Measurements from ENCODE around the gene CCR9.
A peak's percentile ranks its signal among the peaks of the same experiment; 100 is the strongest.

The CCR9 gene

DNA sequence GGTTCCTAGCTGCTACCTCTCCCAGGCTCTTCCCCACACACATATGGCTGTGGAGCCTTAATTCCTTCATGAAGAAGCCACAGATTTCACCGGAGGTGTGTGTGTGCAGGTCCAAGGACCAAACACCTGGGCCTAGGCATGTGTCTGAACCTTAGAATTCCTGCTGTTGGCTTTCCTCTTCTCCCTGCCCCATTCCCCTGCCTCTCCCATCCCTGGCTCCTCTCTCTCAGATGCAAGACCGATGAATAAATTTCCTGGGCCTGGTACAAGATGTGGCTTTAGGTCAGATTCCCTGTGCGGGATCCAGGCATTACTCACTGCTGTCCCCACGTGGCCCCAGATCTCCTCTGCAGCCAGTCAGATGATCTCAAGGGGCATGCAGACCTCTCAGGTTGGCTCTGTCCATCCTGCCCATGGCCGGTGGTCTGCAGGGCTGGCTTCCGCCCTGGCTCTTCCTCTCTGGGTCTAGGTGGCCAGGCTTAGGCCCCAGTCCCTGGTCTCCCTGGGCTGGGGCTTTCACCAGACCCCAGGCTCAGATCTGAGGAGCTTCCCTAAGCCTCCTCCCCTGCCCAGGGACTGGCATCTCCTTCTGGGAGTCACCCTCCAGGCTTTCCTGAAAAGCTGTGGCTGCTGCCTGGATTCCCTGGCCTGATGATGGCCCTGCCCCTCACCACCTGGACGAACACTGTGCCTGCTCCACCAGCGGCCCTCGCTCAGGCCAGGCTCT is 20.5 kb downstream of the CCR9 start:
- Histone ChIP-seq H3K4me3 (ENCODE audit: low read depth, low read length) (no peak overlapping the region), H3K79me2 (no peaks in the 10 kb centered on the region), H2AFZ (no peak overlapping the region), H3K27ac (no peak overlapping the region), H3K4me2 (ENCODE audit: low read length) (no peak overlapping the region), H3K4me1 (no peaks in the 10 kb centered on the region), H3K36me3 (ENCODE audit: control insufficient read depth, insufficient read depth, low read length) (no peaks in the 10 kb centered on the region), H3K9me3 (ENCODE audit: control insufficient read depth, low read length) (no peaks in the 10 kb centered on the region), H3K9ac (no peak overlapping the region), H3K27me3 (ENCODE audit: control insufficient read depth, insufficient read depth, low read length) (no peaks in the 10 kb centered on the region)
- peak; percentile 32 for TF ChIP-seq CTCF (IDR thresholded peaks at IDR 0.05)

DNA sequence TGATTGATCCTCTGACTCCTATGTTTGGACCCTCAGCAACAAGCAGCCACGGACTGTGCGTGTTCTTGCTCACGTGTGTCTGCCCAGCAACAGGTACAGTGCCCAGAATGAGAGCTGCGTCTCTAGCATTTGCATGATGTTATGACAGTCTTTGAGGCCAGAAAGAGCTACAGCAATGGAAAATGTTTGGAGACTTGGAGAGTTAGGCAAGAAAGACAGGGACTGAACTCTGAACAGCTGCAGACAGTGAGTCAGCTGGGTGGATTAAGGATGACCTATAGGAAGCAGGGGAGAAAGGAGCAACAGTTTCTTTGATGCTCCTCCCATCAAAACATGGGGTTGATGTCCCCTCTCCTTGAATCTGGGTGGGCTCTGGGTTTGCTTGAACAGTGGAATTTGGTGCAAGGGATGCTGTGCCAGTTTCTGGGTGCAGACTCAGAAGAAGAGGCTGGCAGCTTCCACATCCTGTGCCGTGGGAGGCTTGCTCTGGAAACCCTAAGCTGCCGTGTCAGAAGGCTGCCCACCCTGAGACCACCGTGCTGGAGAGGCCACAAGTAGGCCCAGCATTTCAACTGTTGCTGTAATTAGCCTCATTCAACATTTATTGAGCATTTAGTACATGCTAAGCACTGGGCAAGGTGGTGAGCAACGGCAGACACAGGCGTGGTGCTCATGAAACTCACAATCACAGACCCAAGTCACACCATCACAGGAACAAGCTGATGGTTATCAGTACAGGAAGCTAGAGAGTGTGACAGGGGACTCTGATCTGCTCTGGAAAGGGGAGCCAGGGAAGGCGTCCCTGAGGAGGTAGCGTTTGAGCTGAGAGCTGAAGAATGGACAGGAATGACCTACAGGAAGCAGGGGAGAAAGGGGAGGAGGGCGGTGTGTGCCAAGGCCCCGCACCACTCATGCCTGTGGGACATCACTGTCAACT is 21.7 kb downstream of the CCR9 start:
- H3K27ac ChIP-seq: no peak overlapping the region
- TF ChIP-seq CTCF (IDR thresholded peaks at IDR 0.05): no peak
- H3K9ac ChIP-seq: no peak overlapping the region
- H3K9me3 ChIP-seq (ENCODE audit: control insufficient read depth, low read length): no peaks in the 10 kb centered on the region
- H2AFZ ChIP-seq: no peak overlapping the region
- no peak overlapping the region for H3K4me2 ChIP-seq (ENCODE audit: low read length)
- H3K4me1 ChIP-seq: no peaks in the 10 kb centered on the region
- H3K27me3 ChIP-seq (ENCODE audit: control insufficient read depth, insufficient read depth, low read length): no peaks in the 10 kb centered on the region
- H3K79me2 ChIP-seq: no peaks in the 10 kb centered on the region
- no peak overlapping the region for H3K4me3 ChIP-seq (ENCODE audit: low read depth, low read length)
- H3K36me3 ChIP-seq (ENCODE audit: control insufficient read depth, insufficient read depth, low read length): no peaks in the 10 kb centered on the region

- Histone ChIP-seq H3K36me3 (ENCODE audit: control insufficient read depth, insufficient read depth, low read length) (no peaks in the 10 kb centered on the region), H2AFZ (no peak overlapping the region), H3K4me3 (ENCODE audit: low read depth, low read length) (no peak overlapping the region), H3K4me2 (ENCODE audit: low read length) (no peak overlapping the region), H3K9me3 (ENCODE audit: control insufficient read depth, low read length) (no peaks in the 10 kb centered on the region), H3K27me3 (ENCODE audit: control insufficient read depth, insufficient read depth, low read length) (no peaks in the 10 kb centered on the region), H3K9ac (no peak overlapping the region), H3K27ac (no peak overlapping the region), H3K79me2 (no peaks in the 10 kb centered on the region), H3K4me1 (no peaks in the 10 kb centered on the region)
- TF ChIP-seq CTCF (IDR thresholded peaks at IDR 0.05): no peak
Observed at GRCh38 chr3:45908761-45909160, 22.4 kb downstream of the CCR9 start.

DNA sequence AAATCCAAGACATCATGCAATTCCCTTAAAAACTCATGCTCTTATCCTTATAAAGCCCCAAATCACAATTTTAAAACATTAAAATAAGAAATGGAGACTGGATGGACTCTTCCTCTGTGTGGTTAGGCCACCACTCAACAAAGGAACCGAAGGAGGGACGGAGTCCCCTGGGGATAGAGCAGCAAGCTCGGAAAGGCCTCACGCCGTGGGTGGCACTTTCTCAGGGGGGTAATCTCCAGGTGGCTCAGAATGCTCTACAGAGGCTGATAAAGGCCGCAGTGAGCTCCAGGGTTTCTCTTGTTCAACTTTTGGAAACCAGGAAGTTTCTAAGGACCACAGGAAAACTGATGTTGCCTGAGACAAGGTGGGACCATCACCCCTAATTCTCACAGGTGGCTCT is 23.2 kb downstream of the CCR9 start:
- no peaks in the 10 kb centered on the region for H3K9me3 ChIP-seq (ENCODE audit: control insufficient read depth, low read length)
- no peaks in the 10 kb centered on the region for H3K4me1 ChIP-seq
- no peak overlapping the region for H3K9ac ChIP-seq
- H3K79me2 ChIP-seq: no peaks in the 10 kb centered on the region
- no peaks in the 10 kb centered on the region for H3K36me3 ChIP-seq (ENCODE audit: control insufficient read depth, insufficient read depth, low read length)
- no peak overlapping the region for H2AFZ ChIP-seq
- no peak overlapping the region for H3K4me2 ChIP-seq (ENCODE audit: low read length)
- H3K27ac ChIP-seq: no peak overlapping the region
- no peak for TF ChIP-seq CTCF (IDR thresholded peaks at IDR 0.05)
- no peaks in the 10 kb centered on the region for H3K27me3 ChIP-seq (ENCODE audit: control insufficient read depth, insufficient read depth, low read length)
- H3K4me3 ChIP-seq (ENCODE audit: low read depth, low read length): no peak overlapping the region
